UCSD-AML1 (cell line): ENCODE results near the gene MDH2.
A peak's percentile ranks its signal among the peaks of the same experiment; 100 is the strongest.
"Not testable (repeated sequence)": the region's sequence is repeated elsewhere in the genome, so short reads cannot be mapped to it uniquely, and the experiment has no call there.

Experiments used
- DNase-seq: peaks from one replicate; lab custom pipeline; 2025; ENCODE audit not compliant: unreplicated experiment; lab: John Stamatoyannopoulos, UW

Gene MDH2

GRCh38 chr7:76047811-76048667 lies at the start of gene MDH2, which contains the start of gene STYXL1:
Gene MDH2 (plus strand): TSS chr7:76048106. CDS start chr7:76048161, 55 bp downstream.
Gene STYXL1 (minus strand): TSS chr7:76048000. CDS start chr7:76030523, 17,477 bp downstream.
- peak; percentile 85 for DNase-seq

GRCh38 chr7:76000566-76000965 lies 47.3 kb upstream of the MDH2 start:
- no peak for DNase-seq

- DNase-seq = no peak
These were observed 45.8 kb upstream of the MDH2 start for GRCh38 chr7:76002139-76002538.

- DNase-seq = no peak
These were observed 45.1 kb upstream of the MDH2 start for GRCh38 chr7:76002822-76003221.

GRCh38 chr7:76003351-76003750 lies 44.6 kb upstream of the MDH2 start:
- DNase-seq = no peak

- DNase-seq = not testable (repeated sequence)
These were observed 42.9 kb upstream of the MDH2 start for GRCh38 chr7:76005004-76005403.

- DNase-seq = no peak
These were observed 39.7 kb upstream of the MDH2 start for GRCh38 chr7:76008156-76008687.

- DNase-seq = no peak
These were observed 38.0 kb upstream of the MDH2 start for GRCh38 chr7:76009672-76010600.

- no peak for DNase-seq
These were observed 36.5 kb upstream of the MDH2 start for GRCh38 chr7:76011442-76011861.

- no peak for DNase-seq
These were observed 31.5 kb upstream of the MDH2 start for GRCh38 chr7:76016191-76016947.

- not testable (repeated sequence) for DNase-seq
These were observed 29.4 kb upstream of the MDH2 start for GRCh38 chr7:76018520-76018919.

GRCh38 chr7:76020031-76020714 lies 27.7 kb upstream of the MDH2 start:
- peak; percentile 42 for DNase-seq

GRCh38 chr7:76022026-76022780 lies 25.7 kb upstream of the MDH2 start:
- no peak for DNase-seq

GRCh38 chr7:76023002-76023401 lies 24.9 kb upstream of the MDH2 start:
- DNase-seq = peak; percentile 22

- DNase-seq = not testable (repeated sequence)
These were observed 18.2 kb upstream of the MDH2 start for GRCh38 chr7:76029682-76030081.

GRCh38 chr7:76031964-76032363 lies 15.9 kb upstream of the MDH2 start:
- no peak for DNase-seq

- DNase-seq = no peak
These were observed 10.6 kb upstream of the MDH2 start for GRCh38 chr7:76037310-76037709.

GRCh38 chr7:76040126-76040525 lies 7.8 kb upstream of the MDH2 start:
- no peak for DNase-seq

- no peak for DNase-seq
These were observed 3.5 kb upstream of the MDH2 start for GRCh38 chr7:76044375-76044865.
